SJSA1 (cell line): ENCODE data around the gene SOS2. TPM values are rescaled to one million over a fixed set of nuclear protein-coding genes. Genes with fewer than 3 reads are reported as not detected.

Source experiments
- DNase-seq, 2 experiments: peaks; one replicate each; pipeline ENCODE4 v3.0.0-alpha.2; 2015 to 2020; ENCODE audit warnings: low spot score in 2 of 2, low read depth in 1 of 2
- H3K27ac ChIP-seq: fragments of 250-450 bp; sonication (Bioruptor Pico); 2 replicates; pipeline ENCODE4 v1.5.1; 2020; ENCODE audit warnings: mild to moderate bottlenecking, moderate library complexity
- H3K27me3 ChIP-seq: fragments of 250-450 bp; sonication (Bioruptor Pico); replicated peaks from 2 replicates; pipeline ENCODE4 v1.5.1; 2020; ENCODE audit warnings: mild to moderate bottlenecking, moderate library complexity
- H3K36me3 ChIP-seq: fragments of 250-450 bp; sonication (Bioruptor Pico); 2 replicates; pipeline ENCODE4 v1.5.1; 2020; ENCODE audit warnings: mild to moderate bottlenecking
- H3K4me1 ChIP-seq: fragments of 250-450 bp; sonication (Bioruptor Pico); replicated peaks from 2 replicates; pipeline ENCODE4 v1.6.1; 2021; ENCODE audit warnings: mild to moderate bottlenecking
- H3K4me3 ChIP-seq: fragments of 250-450 bp; sonication (Bioruptor Pico); 2 replicates; pipeline ENCODE4 v1.5.1; 2020; ENCODE audit warnings: mild to moderate bottlenecking
- H3K9me3 ChIP-seq: fragments of 250-450 bp; sonication (Bioruptor Pico); replicated peaks from 2 replicates; pipeline ENCODE4 v1.5.1; 2020; ENCODE audit warnings: mild to moderate bottlenecking
- total RNA-seq: library from RNA; depleted of rRNA; stranded (reverse); fragments of >200 nt; shearing (Covaris generic); gene quantifications from 2 replicates; pipeline ENCODE4 v1.2.3, GENCODE V29; 2014

SOS2 gene
- total RNA-seq, 1 experiment from 2014 or later = 16.2 TPM

GRCh38 chr14:50237427-50237826, 6.0 kb upstream of the SOS2 start:
- Histone ChIP-seq H3K4me3 (no peak overlapping the region), H3K36me3 (no peaks in the 10 kb centered on the region), H3K27ac (no peak overlapping the region), H3K4me1 (peaks cover 2% of the 10 kb centered on the region), H3K9me3 (no peaks in the 10 kb centered on the region), H3K27me3 (no peaks in the 10 kb centered on the region)
- DNase-seq = no peak

DNA sequence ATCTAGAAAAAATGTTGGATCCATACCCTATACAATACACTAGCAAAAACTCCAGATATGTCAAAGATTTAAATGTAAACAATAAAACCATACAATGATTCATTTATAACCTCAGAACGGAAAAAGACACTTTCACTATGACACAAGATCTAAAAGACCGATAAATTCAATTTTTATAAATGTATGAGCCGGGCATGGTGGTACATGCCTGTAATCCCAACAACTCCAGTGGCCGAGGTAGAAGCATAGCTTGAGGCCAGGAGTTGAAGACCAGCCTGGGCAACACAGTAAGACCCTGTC, 2.5 kb upstream of the SOS2 start:
- peaks cover 8% of the 10 kb centered on the region; the same call in 1 of the 2 replicates for H3K36me3 ChIP-seq
- H3K9me3 ChIP-seq = no peaks in the 10 kb centered on the region
- no peaks in the 10 kb centered on the region for H3K27me3 ChIP-seq
- H3K4me3 ChIP-seq = no peak overlapping the region
- DNase-seq = no peak
- no peak overlapping the region for H3K27ac ChIP-seq
- peaks cover 14% of the 10 kb centered on the region for H3K4me1 ChIP-seq

DNA sequence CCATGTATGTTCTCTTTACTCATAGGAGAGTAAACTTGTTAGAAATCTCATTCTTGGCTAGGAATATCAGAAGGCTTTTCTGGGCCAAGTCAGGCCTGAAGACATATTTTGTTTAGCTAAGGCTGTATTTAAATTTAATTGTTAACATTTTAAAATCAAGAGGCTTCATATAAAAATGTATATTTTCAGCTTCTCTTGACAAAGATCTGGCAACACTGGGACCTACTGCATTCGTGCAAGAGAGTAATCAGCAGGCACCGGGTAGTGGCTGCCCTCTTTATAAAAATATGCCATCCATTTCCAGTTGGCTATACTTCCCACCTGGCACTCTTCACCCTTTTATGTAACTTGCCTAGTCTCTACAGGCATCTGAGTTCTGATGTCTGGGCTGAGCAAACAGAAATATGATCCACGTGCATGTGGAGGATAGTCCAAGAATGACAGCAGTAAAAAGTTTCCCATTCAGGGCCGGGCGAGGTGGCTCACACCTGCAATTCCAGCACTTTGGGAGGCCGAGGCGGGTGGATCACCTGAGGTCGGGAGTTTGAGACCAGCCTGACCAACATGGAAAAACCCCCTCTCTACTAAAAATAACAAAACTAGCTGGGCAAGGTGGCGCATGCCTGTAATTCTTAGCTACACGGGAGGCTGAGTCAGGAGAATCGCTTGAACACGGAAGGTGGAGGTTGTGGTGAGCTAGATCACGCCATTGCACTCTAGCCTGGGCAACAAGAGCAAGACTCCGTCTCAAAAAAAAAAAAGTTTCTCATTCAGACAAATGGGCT, 2.0 kb upstream of the SOS2 start:
- H3K9me3 ChIP-seq = no peaks in the 10 kb centered on the region
- no peaks in the 10 kb centered on the region for H3K27me3 ChIP-seq
- no peak overlapping the region for H3K4me3 ChIP-seq
- H3K27ac ChIP-seq = no peak overlapping the region
- peaks cover 14% of the 10 kb centered on the region for H3K4me1 ChIP-seq
- DNase-seq = no peak
- peaks cover 12% of the 10 kb centered on the region for H3K36me3 ChIP-seq

GRCh38 chr14:50232276-50232642, 881 bp upstream of the SOS2 start:
- Histone ChIP-seq H3K27me3 (no peaks in the 10 kb centered on the region), H3K9me3 (no peaks in the 10 kb centered on the region), H3K36me3 (peaks cover 15% of the 10 kb centered on the region), H3K27ac (peak overlapping the region; percentile 85), H3K4me3 (peak overlapping the region; percentile 91), H3K4me1 (peaks cover 14% of the 10 kb centered on the region)
- no peak for DNase-seq

GRCh38 chr14:50230701-50231474, 490 bp downstream of the SOS2 start:
- Histone ChIP-seq H3K4me1 (peaks cover 14% of the 10 kb centered on the region), H3K4me3 (peak overlapping the region; percentile 91), H3K9me3 (no peaks in the 10 kb centered on the region), H3K27me3 (no peaks in the 10 kb centered on the region), H3K27ac (peak overlapping the region; percentile 85), H3K36me3 (peaks cover 15% of the 10 kb centered on the region)
- DNase-seq = peak; percentile 42 to 64

- no peak for DNase-seq
- H3K27me3 ChIP-seq = no peaks in the 10 kb centered on the region
- no peaks in the 10 kb centered on the region for H3K9me3 ChIP-seq
- H3K27ac ChIP-seq = peak overlapping the region; percentile 85
- peaks cover 15% of the 10 kb centered on the region for H3K36me3 ChIP-seq
- peaks cover 18% of the 10 kb centered on the region for H3K4me1 ChIP-seq
- H3K4me3 ChIP-seq = peak overlapping the region; percentile 91
Observed at GRCh38 chr14:50230401-50230700, 1.0 kb downstream of the SOS2 start.

- Histone ChIP-seq H3K27me3 (no peaks in the 10 kb centered on the region), H3K4me1 (peaks cover 18% of the 10 kb centered on the region), H3K36me3 (peaks cover 15% of the 10 kb centered on the region), H3K9me3 (no peaks in the 10 kb centered on the region), H3K27ac (no peak overlapping the region), H3K4me3 (peak overlapping the region; percentile 91)
- no peak for DNase-seq
Observed at GRCh38 chr14:50229681-50230080, 1.7 kb downstream of the SOS2 start.

- peaks cover 15% of the 10 kb centered on the region for H3K36me3 ChIP-seq
- H3K9me3 ChIP-seq = no peaks in the 10 kb centered on the region
- no peaks in the 10 kb centered on the region for H3K27me3 ChIP-seq
- H3K4me3 ChIP-seq = no peak overlapping the region
- no peak for DNase-seq
- H3K4me1 ChIP-seq = peaks cover 18% of the 10 kb centered on the region
- H3K27ac ChIP-seq = no peak overlapping the region
Observed at GRCh38 chr14:50228313-50228712, 3.1 kb downstream of the SOS2 start.

- Histone ChIP-seq H3K4me3 (no peak overlapping the region), H3K27me3 (no peaks in the 10 kb centered on the region), H3K4me1 (peaks cover 10% of the 10 kb centered on the region), H3K9me3 (no peaks in the 10 kb centered on the region), H3K27ac (no peak overlapping the region), H3K36me3 (peaks cover 7% of the 10 kb centered on the region)
- no peak for DNase-seq
Observed at GRCh38 chr14:50225974-50226297, 5.4 kb downstream of the SOS2 start.

DNA sequence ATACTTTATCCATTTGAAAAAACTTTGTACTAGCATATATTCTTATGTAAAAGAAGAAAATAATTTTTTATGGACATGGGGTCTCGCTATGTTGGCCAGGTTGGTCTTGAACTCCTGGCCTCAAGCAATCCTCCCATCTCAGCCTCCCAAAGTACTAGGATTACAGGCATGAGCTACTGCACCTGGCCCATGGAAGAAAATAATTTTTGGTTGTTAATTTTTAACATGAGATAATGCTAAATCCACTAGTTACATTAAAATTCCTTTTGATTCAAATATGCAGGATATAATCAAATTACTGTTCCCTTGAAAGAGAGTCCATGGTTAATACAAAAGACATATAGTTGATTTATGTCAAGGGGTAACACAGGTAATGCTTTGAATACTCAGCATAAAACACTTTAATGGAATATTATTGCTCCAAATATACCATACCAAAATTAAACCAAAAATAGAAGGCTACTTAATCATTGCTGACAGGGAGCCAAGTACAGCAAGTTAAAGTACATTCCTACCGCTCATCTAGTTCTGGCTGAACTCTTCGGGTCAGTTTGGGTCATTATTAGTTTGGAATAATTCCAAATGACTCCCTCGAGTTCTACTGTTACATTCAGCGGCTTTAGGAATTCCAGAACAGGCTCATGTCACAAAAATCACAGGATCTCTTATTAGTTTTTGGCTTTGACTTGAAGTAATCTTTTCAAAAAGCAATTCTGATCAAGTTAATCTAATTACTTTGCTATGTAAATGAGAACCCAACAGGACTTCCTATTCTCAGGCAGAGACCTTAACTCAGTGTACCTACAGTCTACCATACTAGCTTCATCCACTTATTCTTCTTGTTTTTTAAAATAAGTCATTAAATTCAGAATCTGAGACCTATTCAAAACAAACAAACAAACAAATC, 6.1 kb downstream of the SOS2 start:
- H3K27me3 ChIP-seq = no peaks in the 10 kb centered on the region
- DNase-seq = no peak
- no peak overlapping the region for H3K27ac ChIP-seq
- H3K4me1 ChIP-seq = peaks cover 10% of the 10 kb centered on the region
- peaks cover 7% of the 10 kb centered on the region for H3K36me3 ChIP-seq
- no peaks in the 10 kb centered on the region for H3K9me3 ChIP-seq
- H3K4me3 ChIP-seq = no peak overlapping the region

DNA sequence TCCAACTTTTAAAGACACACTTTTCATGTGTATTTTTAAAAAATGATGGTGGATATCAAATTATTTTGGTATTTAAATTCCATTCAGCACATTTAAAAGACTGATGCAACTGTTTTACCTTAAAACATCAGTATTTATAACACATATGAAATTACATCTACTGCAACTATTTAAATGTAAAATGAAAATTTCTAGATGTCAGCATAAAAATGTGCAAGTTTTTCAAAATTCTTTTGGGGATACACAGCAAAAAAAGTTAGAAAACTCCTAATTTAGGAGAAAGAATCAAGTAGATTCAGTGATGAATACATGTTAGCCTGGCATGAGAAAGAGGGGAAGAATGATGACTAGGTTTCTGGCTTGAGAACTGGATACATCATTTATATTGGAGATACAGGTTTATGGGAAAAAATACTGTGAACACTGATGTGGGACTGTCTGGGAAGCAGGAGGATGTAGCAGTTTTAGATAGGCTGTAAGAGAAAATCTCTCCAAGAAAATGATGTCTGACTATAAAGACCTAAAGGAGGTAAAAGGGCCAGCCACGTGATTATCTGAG, 9.2 kb downstream of the SOS2 start:
- Histone ChIP-seq H3K27ac (no peak overlapping the region), H3K27me3 (no peaks in the 10 kb centered on the region), H3K9me3 (no peaks in the 10 kb centered on the region), H3K4me3 (no peak overlapping the region), H3K4me1 (peaks cover 3% of the 10 kb centered on the region; the same call in 1 of the 2 replicates), H3K36me3 (no peaks in the 10 kb centered on the region)
- no peak for DNase-seq

DNA sequence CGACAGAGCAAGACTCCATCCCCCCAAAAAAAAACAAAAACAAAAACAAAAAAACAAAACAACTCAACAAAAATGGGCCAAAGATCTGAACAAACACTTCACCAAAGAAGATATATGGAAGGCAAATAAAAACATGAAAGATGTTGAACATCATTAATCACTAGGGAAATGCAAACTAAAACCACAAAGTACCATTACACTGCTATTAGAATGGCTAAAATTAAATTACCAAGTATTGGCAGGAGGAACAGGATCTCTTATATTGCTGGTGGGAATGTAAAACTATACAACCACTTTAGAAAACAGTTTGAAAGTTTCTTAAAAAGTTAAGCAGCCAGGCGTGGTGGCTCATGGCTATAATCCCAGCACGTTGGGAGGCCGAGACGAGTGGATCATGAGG, 12.9 kb downstream of the SOS2 start:
- no peaks in the 10 kb centered on the region for H3K36me3 ChIP-seq
- H3K4me1 ChIP-seq = no peaks in the 10 kb centered on the region
- no peak overlapping the region for H3K27ac ChIP-seq
- no peaks in the 10 kb centered on the region for H3K27me3 ChIP-seq
- H3K9me3 ChIP-seq = no peaks in the 10 kb centered on the region
- DNase-seq = no peak
- no peak overlapping the region for H3K4me3 ChIP-seq

DNA sequence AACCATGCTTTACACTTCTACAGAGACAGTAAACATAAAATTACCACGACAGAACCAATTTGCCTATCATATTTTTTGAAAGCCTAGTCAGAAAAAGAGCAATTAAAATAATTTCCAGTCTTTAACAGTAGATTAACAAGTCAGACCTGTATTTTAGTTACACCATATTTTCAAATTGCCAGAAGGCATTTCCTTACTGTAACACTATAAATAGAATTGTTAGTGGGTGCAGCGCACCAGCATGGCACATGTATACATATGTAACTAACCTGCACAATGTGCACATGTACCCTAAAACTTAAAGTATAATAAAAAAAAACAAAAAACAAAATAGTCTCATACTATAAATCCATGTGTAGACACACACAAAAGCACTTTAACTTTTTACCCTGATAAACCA, 16.0 kb downstream of the SOS2 start:
- H3K27ac ChIP-seq = no peak overlapping the region
- no peaks in the 10 kb centered on the region for H3K36me3 ChIP-seq
- no peaks in the 10 kb centered on the region for H3K4me1 ChIP-seq
- no peak for DNase-seq
- H3K9me3 ChIP-seq = no peaks in the 10 kb centered on the region
- no peak overlapping the region for H3K4me3 ChIP-seq
- no peaks in the 10 kb centered on the region for H3K27me3 ChIP-seq

DNA sequence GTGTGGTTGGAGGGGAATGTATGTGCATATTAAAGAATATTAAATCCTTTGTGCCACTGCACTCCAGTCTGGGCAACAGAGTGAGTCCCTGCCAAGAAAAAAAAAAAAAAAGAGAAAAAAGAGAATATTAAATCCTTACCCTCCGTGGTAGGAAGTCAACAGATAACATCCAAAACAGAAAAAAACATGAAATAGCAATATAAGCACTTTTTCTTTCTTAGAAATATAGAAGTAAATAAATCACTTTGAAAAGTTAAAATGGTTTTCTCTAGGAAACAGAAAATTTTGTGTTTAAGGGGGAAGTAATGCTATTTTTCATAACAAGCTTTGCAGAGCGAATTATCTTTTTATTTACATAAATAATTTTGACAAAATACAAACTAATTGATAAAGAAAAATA, 17.6 kb downstream of the SOS2 start:
- H3K4me1 ChIP-seq = no peaks in the 10 kb centered on the region
- no peak for DNase-seq
- H3K36me3 ChIP-seq = no peaks in the 10 kb centered on the region
- H3K4me3 ChIP-seq = no peak overlapping the region
- H3K27ac ChIP-seq = no peak overlapping the region
- H3K27me3 ChIP-seq = no peaks in the 10 kb centered on the region
- no peaks in the 10 kb centered on the region for H3K9me3 ChIP-seq
